GM18861 (cell line): ENCODE results near the gene SLC35B2.

Experiments
- ATAC-seq: cut with Tn5 transposase; IDR thresholded peaks from one replicate; pipeline ENCODE4 v1.9.1; 2021; ENCODE audit not compliant: unreplicated experiment

The SLC35B2 gene

DNA sequence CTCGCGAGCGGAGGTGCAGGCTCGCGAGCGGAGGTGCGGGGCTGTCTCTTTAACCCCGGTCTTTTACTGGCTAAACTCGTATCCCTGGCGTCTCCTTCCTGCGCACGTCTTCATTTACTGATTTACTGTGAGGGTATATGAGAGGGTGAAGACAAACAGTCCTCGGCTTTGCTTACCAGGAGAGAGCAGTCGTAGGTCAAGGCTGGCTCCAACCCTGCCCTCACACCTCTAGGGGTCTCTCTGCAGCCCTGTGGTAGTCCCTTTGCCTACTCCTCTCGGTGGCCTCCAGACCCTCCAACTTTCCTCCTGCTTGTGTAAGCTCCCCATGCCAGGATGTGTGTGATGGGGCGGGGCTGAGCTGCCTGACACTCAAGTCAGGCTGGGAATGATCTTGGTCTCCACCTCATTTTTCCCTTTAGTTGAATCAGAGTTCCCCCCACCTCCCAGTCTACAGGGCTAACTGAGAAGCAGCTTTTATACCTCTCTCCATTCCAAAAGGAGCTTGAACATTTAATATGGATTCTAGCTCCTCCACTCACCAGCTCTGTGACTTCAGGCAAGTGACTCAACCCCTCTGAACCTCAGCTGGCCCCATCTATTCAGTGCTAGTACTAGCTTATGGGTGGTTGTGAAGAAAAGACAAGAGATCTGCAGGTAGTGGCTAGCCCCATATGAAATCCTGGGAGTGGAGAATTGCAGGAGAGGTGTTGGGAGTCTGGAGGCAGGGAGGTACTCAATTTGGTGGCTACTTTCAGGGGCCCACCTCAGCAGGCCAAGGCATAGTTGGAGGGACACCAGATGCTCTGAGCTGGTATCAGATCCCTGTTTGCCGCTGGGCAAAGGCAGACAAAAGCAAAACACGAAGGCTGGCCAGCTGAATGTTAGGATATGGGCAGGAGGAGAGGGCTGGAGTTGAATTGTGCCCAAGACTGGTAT is 33.0 kb downstream of the SLC35B2 start:
- ATAC-seq, result no peak

DNA sequence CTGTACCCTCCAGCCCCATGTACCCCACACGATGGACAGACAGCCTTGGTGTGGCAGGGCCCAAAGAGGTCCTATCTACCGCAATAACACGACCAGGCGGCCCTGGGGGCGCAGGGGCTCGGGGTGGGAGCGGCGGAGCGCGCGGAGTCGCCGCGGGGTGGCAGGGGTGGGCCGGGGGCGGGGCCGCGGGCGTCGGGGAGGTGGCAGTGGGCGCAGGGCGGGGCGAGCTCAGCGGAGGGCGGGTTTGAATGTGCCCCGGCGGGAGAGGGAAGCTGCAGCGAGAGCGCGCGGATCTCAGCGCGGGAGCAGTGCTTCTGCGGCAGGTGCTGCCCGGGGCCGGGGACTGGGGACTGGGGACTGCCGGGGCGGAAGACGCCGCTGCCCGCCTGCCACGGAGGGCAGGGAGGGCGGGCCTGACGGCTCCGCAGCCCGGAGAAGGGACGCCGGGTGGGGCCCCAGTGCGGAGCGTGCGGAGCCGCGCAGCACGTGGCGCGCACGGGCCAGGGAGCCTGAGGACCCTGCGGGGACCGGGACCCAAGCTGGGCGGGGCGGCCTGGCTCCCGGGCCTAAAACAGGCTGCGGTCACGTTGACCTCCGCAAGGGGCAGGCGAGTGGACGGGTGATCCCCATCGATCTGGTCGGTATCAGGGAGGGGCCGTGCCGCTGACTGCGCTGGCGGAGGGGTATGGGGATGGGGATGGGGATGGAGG is 33.9 kb downstream of the SLC35B2 start, which contains the start of gene SLC29A1:
Gene SLC29A1 (plus strand): TSS at position 277 of the 710 bp plus-strand sequence. CDS start 3,719 bp downstream, outside the sequence.
- no peak for ATAC-seq

DNA sequence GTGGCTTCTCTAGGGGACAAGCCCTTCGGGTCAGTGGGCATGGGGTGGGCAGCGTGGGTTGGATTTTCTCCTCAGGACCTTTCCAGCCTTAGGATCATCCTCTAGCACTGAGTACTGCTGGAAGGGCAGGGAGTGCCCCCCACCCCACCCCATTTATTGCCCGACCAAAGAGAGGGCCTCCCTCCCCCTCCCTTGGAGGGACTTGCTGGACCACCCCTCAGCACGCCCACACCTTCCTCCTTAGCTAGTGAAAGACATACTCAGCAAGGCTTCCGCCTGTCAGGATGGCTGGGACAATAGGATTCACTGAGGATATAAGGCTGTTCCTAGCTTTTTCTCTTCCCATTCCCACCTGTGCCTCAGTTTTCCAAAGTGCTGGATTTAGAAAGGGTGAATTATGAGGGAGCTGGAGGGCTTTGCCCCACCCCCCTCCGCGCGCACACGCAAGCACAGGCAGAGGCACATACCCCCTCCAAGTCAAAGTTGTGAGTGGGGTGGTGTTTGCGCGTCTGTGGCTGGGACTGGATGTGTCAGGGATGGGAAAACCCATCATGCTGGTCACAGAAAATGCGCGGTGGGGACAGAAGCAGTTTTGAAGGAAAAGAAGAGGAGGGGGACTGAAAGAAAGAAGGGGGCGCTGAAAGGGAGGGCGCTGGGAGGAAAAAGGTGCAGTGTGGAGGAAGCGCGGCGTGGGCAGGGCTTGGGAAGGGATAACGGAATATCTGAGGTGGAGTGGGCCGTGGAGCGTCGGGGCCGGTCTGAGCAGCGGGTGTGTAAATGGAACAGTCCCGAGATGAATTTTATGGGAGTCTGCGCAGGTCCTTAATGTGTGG is 34.6 kb downstream of the SLC35B2 start:
- ATAC-seq, result no peak

DNA sequence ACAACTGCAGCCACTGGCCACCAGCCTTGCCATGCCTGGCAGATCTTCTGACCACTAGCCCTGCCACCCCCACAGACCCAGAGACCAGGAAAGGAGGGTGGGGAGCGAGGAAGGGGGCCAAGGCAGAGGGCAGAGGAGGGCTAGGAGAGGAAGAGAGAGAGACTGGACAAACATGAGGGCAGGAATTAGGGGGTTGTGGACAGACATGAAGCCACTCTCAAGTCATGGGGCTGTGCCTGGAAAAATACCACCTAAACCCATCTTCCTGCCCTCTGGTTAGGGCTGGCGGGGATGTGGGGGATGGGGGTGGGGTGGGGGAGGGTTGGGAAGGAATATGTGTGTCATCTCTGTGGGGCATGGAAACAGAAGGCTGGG is 35.4 kb downstream of the SLC35B2 start:
- ATAC-seq, result no peak

DNA sequence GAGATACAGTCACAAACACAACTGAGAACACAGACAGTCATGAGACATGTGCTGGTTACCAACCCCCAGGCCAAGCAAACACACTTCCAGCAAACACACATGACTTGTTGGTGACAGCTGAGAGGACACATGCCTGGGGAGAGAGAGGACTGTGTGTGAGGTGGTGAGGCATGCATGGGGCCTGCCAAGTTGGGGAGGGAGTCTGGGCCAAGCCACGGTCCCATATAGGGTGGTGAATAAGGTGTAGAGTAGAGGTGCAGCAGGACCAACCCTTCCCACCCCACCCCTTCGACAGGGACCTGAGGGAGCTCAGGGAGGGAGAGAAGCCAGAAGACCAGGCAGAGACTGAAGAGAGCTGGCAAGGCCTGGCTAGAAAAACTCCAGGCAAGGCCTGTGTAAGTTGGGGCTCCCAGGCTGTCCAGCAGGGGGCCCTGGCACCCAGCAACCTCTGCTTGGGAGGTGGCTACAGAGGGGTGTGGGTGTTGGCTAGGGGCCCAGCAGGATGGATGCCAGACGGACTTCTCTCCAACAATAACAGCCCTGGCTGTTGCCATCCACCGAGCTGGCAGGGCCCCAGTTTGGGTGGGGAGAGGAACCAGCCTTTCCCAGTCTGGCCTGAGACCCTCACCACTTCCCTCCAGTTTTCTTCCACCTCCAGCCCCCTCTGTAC is 35.9 kb downstream of the SLC35B2 start:
- peak; percentile 49 for ATAC-seq

DNA sequence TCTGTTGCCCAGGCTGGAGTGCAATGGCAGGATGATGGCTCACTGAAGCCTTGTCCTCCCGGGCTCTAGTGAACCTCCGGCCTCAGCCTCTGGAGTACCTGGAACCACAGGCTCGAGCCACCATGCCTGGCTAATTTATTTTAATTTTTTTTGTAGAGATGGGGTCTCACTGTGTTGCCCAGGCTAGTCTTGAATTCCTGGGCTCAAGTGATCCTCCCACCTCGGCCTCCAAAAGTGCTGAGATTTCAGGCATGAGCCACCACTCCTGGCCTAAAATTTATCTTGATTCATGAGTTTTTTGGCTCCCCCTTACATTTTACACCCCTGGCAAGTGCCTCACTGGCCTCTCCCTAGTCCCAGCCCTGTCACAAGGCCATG is 36.4 kb downstream of the SLC35B2 start:
- no peak for ATAC-seq

DNA sequence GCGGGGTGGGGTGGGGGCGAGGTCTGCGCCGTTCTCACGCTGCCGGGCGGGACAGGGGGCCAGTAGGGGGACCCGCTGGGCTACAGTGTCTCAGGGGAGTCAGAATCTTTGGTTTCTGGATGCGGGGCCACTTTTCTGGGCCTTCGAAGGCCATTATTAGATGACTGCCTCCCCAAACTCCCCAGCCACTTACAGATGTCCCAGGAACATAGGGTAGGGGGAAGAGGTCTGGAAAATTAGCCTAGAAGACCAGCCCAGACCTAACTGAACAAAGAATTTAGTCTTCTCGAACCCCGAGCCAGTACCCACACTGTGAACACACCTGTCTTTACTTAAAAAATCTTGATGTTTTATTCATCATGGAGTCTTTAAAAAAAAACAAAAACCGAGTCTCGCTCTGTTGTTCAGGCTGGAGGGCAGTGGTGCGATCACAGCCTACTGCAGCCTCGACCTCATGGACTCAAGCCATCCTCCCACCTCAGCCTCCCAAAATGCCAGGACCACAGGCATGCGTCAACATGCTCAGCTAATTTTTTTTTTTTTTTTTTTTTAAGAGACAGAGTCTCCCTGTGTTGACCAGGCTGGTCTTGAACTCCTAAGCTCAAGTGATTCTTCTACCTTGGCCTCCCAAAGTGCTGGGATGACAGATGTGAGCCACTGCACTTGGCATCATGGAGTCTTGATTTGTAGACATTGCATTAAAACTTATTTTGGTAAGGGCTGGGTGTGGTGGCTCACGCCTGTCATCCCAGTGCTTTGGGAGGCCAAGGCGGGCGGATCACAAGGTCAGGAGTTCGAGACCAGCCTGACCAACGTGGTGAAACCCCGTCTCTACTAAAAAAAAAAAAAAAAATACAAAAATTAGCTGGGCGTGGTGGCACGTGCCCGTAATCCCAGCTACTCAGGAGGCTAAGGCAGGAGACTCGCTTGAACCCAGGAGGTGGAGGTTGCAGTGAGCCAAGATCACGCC is 37.2 kb downstream of the SLC35B2 start:
- no peak for ATAC-seq

DNA sequence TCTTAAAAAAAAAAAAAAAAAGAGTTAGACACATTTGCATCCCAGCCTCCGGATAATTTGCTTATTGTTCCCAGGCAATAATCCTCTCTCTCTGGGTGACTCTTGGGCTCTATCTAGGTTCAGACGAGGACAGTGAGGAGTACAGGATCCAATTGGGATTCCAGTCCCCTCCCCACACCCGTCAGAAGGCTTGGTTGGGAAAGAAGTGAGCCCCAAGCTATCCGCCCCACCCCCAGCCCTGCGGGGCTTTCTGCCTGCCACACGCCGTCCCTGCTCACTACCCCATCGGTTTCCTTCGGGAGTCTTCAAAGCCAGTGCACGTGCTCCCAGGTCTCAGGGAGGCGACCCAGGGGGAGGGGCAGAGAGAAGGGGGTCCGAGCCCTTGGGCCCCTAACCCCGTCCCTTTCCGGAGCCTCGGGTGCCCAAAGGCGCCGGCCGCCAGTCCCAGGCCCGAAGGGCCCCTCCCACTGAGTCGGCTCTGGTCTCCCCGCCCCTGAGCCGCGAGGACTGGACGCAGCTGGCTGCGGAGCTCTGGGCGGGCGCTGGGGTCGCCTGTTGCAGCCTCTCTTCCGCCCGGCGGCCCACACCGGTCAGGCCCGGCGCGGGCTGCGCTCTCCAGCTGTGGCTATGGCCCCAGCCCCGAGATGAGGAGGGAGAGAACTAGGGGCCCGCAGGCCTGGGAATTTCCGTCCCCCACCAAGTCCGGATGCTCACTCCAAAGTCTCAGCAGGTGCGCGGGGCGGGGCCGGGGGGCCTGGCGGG is 38.1 kb downstream of the SLC35B2 start:
- peak; percentile 43 for ATAC-seq

DNA sequence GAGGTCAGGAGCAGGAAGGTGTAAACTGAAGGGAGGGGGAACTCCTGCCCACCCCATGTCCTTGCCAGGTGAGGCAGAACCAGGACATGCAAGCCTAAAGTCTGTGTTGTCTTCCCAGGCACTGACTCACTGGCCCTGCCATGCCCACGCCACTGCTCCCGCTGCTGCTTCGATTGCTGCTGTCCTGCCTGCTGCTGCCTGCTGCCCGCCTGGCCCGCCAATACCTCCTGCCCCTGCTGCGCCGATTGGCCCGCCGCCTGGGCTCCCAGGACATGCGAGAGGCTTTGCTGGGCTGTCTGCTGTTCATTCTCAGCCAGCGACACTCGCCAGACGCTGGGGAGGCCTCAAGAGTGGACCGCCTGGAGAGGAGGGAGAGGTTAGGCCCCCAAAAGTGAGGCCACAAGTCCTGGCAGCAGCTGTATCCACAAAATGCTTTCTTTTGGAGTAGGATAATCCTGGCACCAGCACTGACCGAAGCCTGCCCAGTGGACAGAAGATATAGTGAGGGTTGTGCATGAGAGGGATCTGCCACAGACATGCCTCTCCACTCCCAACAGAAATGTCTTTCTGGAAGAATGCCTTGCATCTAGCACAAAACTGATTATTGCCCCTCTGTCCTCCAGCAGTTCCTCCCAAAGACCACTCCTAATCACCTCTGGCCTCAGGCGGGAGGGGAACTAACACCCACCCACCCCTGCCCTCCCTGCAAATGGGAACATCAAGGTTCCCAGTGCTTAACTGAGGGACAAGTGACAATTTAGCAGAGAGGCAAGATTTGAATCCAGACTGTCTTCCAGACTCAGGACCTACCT is 39.8 kb downstream of the SLC35B2 start:
- ATAC-seq, result no peak

DNA sequence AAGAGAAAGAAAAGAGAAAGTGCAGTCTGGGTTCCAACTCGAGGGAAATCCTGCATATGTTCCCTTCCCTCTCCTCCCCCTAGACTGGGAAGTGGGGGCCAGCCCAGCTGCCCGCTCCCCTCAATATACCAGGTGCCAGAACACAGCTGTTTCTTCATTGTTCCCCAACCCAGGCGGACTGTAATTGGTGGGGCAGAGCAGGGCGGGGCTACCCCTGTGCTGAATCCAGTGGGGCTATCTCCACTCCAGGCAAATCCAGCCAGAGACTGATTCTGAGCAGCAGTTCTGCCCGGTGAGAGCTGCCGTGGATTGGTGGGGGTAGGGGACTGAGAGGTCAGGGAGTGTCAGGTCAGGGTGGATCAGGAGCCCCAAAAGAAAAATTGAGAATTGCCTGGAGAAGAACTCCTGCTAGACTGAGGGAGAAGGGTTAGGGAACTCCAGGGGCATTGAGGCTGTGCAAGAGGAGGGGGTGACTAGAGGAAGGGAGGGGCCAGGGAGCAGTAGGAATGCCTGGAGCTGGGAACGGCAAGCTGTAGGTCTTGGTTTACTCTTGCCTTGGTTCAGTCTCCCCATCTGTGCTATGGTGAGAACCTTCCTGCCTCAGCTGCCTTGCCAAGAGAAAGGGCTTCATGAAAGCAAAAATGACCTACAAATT is 40.5 kb downstream of the SLC35B2 start, which contains the start of gene MYMX:
Gene MYMX (plus strand): TSS at position 250 of the 655 bp plus-strand sequence. CDS start 546 bp downstream, outside the sequence.
- ATAC-seq, result no peak

DNA sequence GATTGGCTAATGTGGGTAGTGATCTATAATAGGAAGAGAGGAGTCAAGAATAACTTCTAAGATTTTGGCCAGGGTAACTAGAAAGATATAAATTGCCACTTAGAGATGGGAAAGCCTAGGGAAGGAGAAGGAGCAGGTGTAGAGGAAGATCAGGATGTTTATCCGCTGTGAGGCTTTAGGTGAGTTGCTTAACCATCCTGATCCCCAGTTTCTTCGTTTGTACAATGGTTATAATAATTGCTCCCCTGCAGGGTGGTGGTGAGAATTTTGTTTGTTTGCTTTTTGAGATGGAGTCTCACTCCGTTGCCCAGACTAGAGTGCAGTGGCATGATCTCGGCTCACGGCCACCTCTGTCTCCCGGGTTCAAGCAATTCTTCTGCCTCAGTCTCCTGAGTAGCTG is 43.0 kb downstream of the SLC35B2 start:
- no peak for ATAC-seq

DNA sequence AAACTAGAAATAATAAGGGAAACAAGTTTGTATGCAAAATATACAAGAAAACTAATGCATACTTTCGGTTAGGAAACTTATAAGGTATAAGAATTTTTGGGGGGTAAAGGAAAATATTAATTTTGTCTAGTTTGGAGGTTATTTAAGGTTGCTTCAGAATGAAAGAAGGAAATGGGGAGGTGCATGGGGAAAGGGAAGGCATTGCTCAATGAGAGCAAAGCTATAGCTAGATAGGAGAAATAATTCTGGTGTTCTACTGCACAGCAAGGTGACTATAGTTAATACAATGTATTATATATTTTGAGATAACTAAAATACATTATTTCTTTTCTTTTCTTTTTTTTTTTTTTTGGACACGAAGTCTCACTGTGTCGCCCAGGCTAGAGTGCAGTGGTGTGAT is 46.0 kb downstream of the SLC35B2 start:
- ATAC-seq, result no peak

DNA sequence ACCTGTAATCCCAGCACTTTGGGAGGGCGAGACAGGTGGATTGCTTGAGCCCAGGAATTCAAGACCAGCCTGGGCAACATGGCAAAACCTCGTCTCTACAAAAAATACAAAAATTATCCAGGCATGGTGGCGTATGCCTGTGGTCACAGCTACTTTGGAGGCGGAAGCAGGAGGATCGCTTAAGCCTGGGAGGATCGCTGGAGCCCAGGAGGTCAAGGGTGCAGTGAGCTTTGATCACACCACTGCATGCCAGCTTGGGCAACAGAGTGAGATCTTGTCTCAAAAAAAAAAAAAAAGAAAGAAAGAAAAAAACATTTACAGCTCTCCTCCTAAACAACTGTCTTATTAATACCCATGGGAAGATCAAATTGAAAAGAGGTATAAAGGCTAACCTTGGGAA is 49.4 kb downstream of the SLC35B2 start:
- ATAC-seq, result no peak
